Measurements from ENCODE around the gene DMAP1. TPM values are rescaled to one million over a fixed set of nuclear protein-coding genes. Genes with fewer than 3 reads are reported as not detected.

Gene DMAP1
- polyA plus RNA-seq, 4 donors = 34.7 to 80.8 (median 58.0) TPM

DNA sequence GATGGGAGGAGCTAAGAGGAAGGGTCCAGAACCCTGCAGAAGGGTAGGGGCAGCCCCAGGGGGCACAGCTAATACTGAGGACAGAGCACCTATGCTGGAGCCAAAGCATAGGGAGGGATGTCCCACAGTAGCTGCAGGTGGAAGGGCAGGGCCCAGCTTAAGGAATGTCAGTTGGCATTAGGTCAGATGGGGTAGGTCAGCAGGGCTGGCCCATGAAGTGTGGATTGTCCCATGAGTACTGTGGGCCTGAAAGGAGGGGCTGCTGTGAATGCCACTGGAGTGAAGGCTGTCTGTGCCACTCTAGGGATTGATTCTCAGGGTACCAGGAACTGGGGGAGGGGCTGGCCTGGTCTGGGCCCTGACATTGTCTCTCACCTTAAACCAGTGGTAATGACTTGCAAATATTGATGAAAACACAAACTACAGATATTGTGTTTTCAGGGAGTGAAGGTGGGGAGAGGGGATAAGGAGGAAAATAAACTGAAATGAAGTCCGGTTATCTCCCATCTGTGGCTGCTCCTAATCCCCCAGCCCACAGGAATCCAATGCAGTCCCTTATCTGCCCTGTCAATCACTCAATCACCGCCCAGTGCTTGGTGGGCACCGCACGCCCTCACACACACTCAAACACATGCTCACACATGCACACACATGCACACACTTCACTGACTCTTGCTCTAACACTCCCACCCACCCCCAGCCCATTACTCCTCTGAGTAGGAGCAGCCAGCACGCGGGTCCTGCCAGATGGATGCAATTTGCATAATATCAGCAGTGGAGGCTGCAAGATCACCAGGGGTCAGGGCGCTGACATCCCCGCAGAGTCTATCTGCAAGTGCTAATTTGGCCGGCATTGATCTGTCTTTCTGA, 27.8 kb downstream of the DMAP1 start:
- H3K4me3 ChIP-seq (ENCODE audit: low read depth in 1 of 3, low read length in 3 of 3) = no peak overlapping the region
- H3K27ac ChIP-seq (ENCODE audit: low read depth in 1 of 3, low read length in 2 of 3) = peak overlapping the region in 1 of 3 donors; percentile 63
- WGBS, 3 donors = 88 to 92% (median 89%) methylated on average over 9 of the region's 9 CpGs
- peaks cover 0 to 61% (median 0%) of the 10 kb centered on the region in 3 donors for H3K36me3 ChIP-seq (ENCODE audit: control insufficient read depth in 3 of 3, insufficient read depth in 2 of 3, low read depth in 1 of 3, low read length in 3 of 3)
- no peaks in the 10 kb centered on the region for H3K9me3 ChIP-seq (ENCODE audit: control insufficient read depth in 2 of 2, insufficient read depth in 1 of 2, low read depth in 1 of 2, low read length in 1 of 2)
- no peak for FAIRE-seq
- H3K4me1 ChIP-seq (ENCODE audit: control insufficient read depth in 3 of 3, insufficient read depth in 2 of 3, low read depth in 1 of 3, low read length in 2 of 3) = peaks cover 0 to 44% (median 0%) of the 10 kb centered on the region in 3 donors
- H3K27me3 ChIP-seq (ENCODE audit: control insufficient read depth in 3 of 3, insufficient read depth in 3 of 3, low read length in 3 of 3) = no peaks in the 10 kb centered on the region
- no peak for DNase-seq

DNA sequence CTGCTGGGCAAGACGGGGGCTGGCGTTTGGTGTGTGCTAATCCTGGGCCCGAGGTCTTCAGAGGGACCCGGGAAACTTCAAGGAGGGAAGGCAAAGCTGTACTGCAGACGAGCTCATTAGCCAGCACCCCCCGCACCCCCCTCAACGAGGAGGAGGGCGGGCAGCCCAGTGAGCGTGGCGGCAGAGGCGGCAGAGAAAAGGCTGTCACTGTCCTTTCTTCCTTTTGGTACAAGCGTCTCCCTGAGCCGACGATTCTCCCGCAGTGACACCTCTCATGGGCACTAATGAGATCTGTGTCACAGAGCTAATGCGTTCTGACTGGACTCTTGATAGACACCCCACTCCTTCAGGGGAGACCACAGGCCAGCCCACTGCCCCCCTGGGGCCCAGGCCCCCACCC, 29.5 kb downstream of the DMAP1 start:
- DNase-seq (no peak), FAIRE-seq (no peak)
- Histone ChIP-seq H3K4me3 (ENCODE audit: low read depth in 1 of 3, low read length in 3 of 3) (no peak overlapping the region), H3K27ac (ENCODE audit: low read depth in 1 of 3, low read length in 2 of 3) (no peak overlapping the region), H3K27me3 (ENCODE audit: control insufficient read depth in 3 of 3, insufficient read depth in 3 of 3, low read length in 3 of 3) (no peaks in the 10 kb centered on the region), H3K36me3 (ENCODE audit: control insufficient read depth in 3 of 3, insufficient read depth in 2 of 3, low read depth in 1 of 3, low read length in 3 of 3) (peaks cover 0 to 69% (median 0%) of the 10 kb centered on the region in 3 donors), H3K9me3 (ENCODE audit: control insufficient read depth in 2 of 2, insufficient read depth in 1 of 2, low read depth in 1 of 2, low read length in 1 of 2) (no peaks in the 10 kb centered on the region), H3K4me1 (ENCODE audit: control insufficient read depth in 3 of 3, insufficient read depth in 2 of 3, low read depth in 1 of 3, low read length in 2 of 3) (peaks cover 0 to 29% (median 0%) of the 10 kb centered on the region in 3 donors)
- WGBS, 3 donors = 85 to 94% (median 88%) methylated on average over 16 of the region's 16 CpGs

DNA sequence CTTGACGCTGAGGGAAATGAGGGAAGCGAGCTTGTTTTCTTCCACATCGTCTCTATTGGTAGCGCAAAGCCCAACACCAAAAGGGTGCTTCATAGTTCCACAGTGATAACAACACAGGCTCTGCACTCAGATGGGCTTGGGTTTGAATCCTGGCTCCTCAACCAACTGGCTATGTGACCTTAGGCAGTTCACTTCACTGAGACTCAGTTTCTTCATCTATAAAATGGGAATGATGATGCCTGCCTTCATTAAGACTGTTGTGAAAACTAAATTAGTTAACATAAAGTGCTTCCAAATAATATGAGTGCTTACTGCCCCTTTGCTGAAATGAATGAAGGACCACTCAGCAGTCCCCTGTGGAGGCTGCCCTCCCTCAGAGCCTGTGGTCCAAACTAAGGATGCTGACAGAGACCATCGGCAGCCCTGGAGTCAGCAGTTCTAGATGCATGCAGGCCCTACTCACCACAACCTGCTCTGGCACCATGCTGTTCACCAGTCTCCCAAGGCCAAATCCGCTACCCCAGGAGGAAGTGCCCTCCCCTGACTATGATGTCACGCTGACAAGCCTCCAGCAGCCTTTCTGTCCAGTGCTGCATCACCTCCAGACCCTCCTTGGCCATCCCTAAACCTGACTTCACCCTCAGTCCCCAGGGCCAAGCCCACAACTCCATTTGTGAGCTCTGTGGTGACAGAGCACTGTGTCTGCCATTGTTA, 30.7 kb downstream of the DMAP1 start:
- DNase-seq = no peak
- Histone ChIP-seq H3K4me1 (ENCODE audit: control insufficient read depth in 3 of 3, insufficient read depth in 2 of 3, low read depth in 1 of 3, low read length in 2 of 3) (peaks cover 0 to 17% (median 0%) of the 10 kb centered on the region in 3 donors), H3K4me3 (ENCODE audit: low read depth in 1 of 3, low read length in 3 of 3) (no peak overlapping the region), H3K27me3 (ENCODE audit: control insufficient read depth in 3 of 3, insufficient read depth in 3 of 3, low read length in 3 of 3) (no peaks in the 10 kb centered on the region), H3K27ac (ENCODE audit: low read depth in 1 of 3, low read length in 2 of 3) (no peak overlapping the region), H3K36me3 (ENCODE audit: control insufficient read depth in 3 of 3, insufficient read depth in 2 of 3, low read depth in 1 of 3, low read length in 3 of 3) (peaks cover 0 to 78% (median 0%) of the 10 kb centered on the region in 3 donors), H3K9me3 (ENCODE audit: control insufficient read depth in 2 of 2, insufficient read depth in 1 of 2, low read depth in 1 of 2, low read length in 1 of 2) (no peaks in the 10 kb centered on the region)
- whole genome bisulfite sequencing, 3 donors = 95 to 97% (median 97%) methylated on average over 7 of the region's 7 CpGs
- FAIRE-seq = no peak

DNA sequence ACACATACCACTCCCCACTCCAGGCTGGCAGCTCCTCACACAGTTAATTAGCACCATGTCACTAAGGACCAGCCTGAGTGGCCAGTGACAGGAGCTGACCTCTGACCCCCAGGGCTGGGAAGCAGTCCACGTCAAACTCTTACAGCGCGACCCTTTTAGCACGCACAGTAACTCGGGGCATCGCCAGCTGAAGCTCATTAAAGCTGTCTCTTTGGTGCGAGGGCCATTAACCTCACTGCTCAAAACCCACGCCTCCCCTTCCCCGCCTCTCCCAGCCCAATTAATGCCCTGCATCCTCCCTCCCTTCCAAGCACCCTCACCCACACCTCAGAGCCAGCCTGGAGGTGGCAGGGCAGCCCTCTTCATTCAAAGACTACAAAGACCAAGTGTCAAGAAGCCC, 31.7 kb downstream of the DMAP1 start:
- FAIRE-seq = no peak
- Histone ChIP-seq H3K27ac (ENCODE audit: low read depth in 1 of 3, low read length in 2 of 3) (no peak overlapping the region), H3K27me3 (ENCODE audit: control insufficient read depth in 3 of 3, insufficient read depth in 3 of 3, low read length in 3 of 3) (no peaks in the 10 kb centered on the region), H3K4me3 (ENCODE audit: low read depth in 1 of 3, low read length in 3 of 3) (no peak overlapping the region), H3K36me3 (ENCODE audit: control insufficient read depth in 3 of 3, insufficient read depth in 2 of 3, low read depth in 1 of 3, low read length in 3 of 3) (peaks cover 0 to 75% (median 0%) of the 10 kb centered on the region in 3 donors), H3K9me3 (ENCODE audit: control insufficient read depth in 2 of 2, insufficient read depth in 1 of 2, low read depth in 1 of 2, low read length in 1 of 2) (no peaks in the 10 kb centered on the region), H3K4me1 (ENCODE audit: control insufficient read depth in 3 of 3, insufficient read depth in 2 of 3, low read depth in 1 of 3, low read length in 2 of 3) (peaks cover 0 to 7% (median 0%) of the 10 kb centered on the region in 3 donors)
- 92 to 96% (median 94%) methylated on average over 9 of the region's 9 CpGs for WGBS, 3 donors
- DNase-seq = no peak

DNA sequence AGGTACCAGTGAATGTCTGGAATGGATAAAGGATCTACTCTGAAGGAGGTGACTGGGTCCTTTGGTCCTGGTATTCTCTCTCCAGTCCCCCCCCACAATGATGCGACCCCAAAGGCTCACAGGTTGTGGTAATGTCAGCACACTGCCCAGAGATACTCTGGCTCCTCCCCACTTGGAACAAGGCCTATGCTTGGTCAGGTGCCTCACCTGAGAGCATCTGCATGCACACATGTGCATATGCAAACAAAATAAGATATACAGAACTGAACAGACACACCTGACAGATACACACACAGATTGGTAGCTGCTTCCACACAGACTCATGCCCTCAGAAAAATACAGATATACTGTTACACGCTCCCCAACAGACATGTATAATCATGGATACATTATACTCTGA, 33.5 kb downstream of the DMAP1 start:
- peaks cover 0 to 77% (median 0%) of the 10 kb centered on the region in 3 donors for H3K36me3 ChIP-seq (ENCODE audit: control insufficient read depth in 3 of 3, insufficient read depth in 2 of 3, low read depth in 1 of 3, low read length in 3 of 3)
- H3K4me1 ChIP-seq (ENCODE audit: control insufficient read depth in 3 of 3, insufficient read depth in 2 of 3, low read depth in 1 of 3, low read length in 2 of 3) = peaks cover 0 to 8% (median 0%) of the 10 kb centered on the region in 3 donors
- WGBS, 3 donors = 89 to 99% (median 93%) methylated on average over 2 of the region's 2 CpGs
- H3K27ac ChIP-seq (ENCODE audit: low read depth in 1 of 3, low read length in 2 of 3) = no peak overlapping the region
- no peaks in the 10 kb centered on the region for H3K27me3 ChIP-seq (ENCODE audit: control insufficient read depth in 3 of 3, insufficient read depth in 3 of 3, low read length in 3 of 3)
- no peak overlapping the region for H3K4me3 ChIP-seq (ENCODE audit: low read depth in 1 of 3, low read length in 3 of 3)
- no peaks in the 10 kb centered on the region for H3K9me3 ChIP-seq (ENCODE audit: control insufficient read depth in 2 of 2, insufficient read depth in 1 of 2, low read depth in 1 of 2, low read length in 1 of 2)
- DNase-seq = peak in 1 of 2 donors; percentile 29
- FAIRE-seq = no peak

DNA sequence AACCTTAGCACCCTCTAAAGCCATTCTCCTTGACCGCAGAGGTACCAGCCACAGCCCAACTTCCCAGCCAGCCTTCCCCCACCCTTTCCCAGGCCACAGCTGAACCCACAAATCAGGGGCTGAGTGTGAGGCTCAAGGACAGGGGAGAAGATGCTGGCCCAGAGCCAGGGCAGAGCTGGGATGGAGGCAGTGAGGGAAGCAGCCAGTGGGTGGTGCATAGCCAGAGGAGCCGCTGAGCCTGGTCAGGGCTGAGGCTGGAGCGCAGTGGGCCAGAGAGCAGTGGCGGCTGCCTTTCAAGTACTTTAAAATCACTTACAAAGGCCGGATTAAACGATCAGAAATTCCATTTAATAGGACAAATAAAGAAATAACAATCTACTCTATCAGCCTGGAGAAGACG, 36.3 kb downstream of the DMAP1 start:
- DNase-seq = no peak
- Histone ChIP-seq H3K27me3 (ENCODE audit: control insufficient read depth in 3 of 3, insufficient read depth in 3 of 3, low read length in 3 of 3) (no peaks in the 10 kb centered on the region), H3K36me3 (ENCODE audit: control insufficient read depth in 3 of 3, insufficient read depth in 2 of 3, low read depth in 1 of 3, low read length in 3 of 3) (peaks cover 0 to 66% (median 0%) of the 10 kb centered on the region in 3 donors), H3K4me1 (ENCODE audit: control insufficient read depth in 3 of 3, insufficient read depth in 2 of 3, low read depth in 1 of 3, low read length in 2 of 3) (peaks cover 0 to 8% (median 0%) of the 10 kb centered on the region in 3 donors), H3K4me3 (ENCODE audit: low read depth in 1 of 3, low read length in 3 of 3) (no peak overlapping the region), H3K9me3 (ENCODE audit: control insufficient read depth in 2 of 2, insufficient read depth in 1 of 2, low read depth in 1 of 2, low read length in 1 of 2) (no peaks in the 10 kb centered on the region), H3K27ac (ENCODE audit: low read depth in 1 of 3, low read length in 2 of 3) (no peak overlapping the region)
- 78 to 89% (median 86%) methylated on average over 7 of the region's 7 CpGs for WGBS, 3 donors
- no peak for FAIRE-seq

DNA sequence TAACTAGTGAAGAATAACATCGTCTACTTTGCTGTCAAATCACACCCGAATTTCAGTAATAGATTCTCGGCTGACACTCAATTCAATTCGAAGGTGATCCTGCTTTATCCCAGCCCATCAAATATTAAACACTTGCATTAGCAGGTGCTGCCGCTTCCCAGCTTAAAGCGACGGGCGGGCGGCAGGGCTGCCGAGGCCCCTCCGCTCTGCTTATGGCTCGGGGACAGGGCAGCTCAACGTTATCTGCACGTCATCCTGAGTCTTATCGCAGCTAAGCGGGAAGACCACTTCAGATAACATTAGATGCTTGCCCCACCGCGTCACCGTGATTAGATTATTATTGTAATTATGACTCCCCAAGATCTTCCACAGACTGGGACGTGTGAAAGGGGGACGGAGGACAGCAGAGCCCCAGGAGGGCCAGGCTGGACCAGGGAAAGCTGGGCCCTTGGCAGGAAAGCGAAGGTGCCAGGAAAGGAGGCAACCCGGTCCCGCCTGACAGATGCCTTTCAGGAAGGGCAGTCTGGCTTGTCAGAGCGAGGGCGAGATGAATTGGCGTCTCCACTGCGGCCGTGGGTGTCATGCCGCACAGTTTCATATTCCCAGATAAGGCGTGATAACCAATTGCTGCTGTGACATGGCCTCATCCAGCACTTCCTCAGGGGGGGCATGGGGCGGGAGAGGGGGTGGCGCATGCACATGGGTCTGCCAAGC, 37.0 kb downstream of the DMAP1 start:
- Histone ChIP-seq H3K4me3 (ENCODE audit: low read depth in 1 of 3, low read length in 3 of 3) (no peak overlapping the region), H3K4me1 (ENCODE audit: control insufficient read depth in 3 of 3, insufficient read depth in 2 of 3, low read depth in 1 of 3, low read length in 2 of 3) (peaks cover 0 to 8% (median 0%) of the 10 kb centered on the region in 3 donors), H3K36me3 (ENCODE audit: control insufficient read depth in 3 of 3, insufficient read depth in 2 of 3, low read depth in 1 of 3, low read length in 3 of 3) (peaks cover 0 to 59% (median 0%) of the 10 kb centered on the region in 3 donors), H3K27me3 (ENCODE audit: control insufficient read depth in 3 of 3, insufficient read depth in 3 of 3, low read length in 3 of 3) (no peaks in the 10 kb centered on the region), H3K27ac (ENCODE audit: low read depth in 1 of 3, low read length in 2 of 3) (no peak overlapping the region), H3K9me3 (ENCODE audit: control insufficient read depth in 2 of 2, insufficient read depth in 1 of 2, low read depth in 1 of 2, low read length in 1 of 2) (no peaks in the 10 kb centered on the region)
- peak in 1 of 2 donors; percentile 53 for DNase-seq
- 40 to 79% (median 69%) methylated on average over 33 of the region's 33 CpGs for WGBS, 3 donors
- FAIRE-seq = no peak

DNA sequence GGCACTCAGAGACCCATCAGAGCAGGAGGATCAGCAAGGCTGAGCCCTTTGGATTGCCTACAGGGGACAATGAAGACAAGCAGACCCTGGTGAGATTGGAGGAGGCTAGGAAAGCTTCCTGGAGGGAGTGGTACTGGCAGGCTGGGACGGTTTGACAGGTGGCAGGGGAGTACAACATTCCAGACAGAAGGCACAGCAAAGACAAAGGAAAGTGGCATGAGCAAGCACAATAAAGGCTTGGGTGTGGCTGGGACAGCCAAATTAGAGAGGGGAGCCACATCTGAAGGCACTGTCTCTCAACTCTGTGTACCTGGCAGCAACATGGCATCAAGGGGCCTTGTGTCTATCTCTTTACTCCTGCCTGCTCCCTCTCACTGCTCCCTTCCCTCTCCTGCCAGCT, 38.2 kb downstream of the DMAP1 start:
- DNase-seq (no peak), FAIRE-seq (no peak)
- no peaks in the 10 kb centered on the region for H3K9me3 ChIP-seq (ENCODE audit: control insufficient read depth in 2 of 2, insufficient read depth in 1 of 2, low read depth in 1 of 2, low read length in 1 of 2)
- H3K27ac ChIP-seq (ENCODE audit: low read depth in 1 of 3, low read length in 2 of 3) = no peak overlapping the region
- H3K4me1 ChIP-seq (ENCODE audit: control insufficient read depth in 3 of 3, insufficient read depth in 2 of 3, low read depth in 1 of 3, low read length in 2 of 3) = peaks cover 0 to 8% (median 0%) of the 10 kb centered on the region in 3 donors
- 31 to 76% (median 33%) methylated on average over 1 of the region's 1 CpG for WGBS, 3 donors
- H3K4me3 ChIP-seq (ENCODE audit: low read depth in 1 of 3, low read length in 3 of 3) = no peak overlapping the region
- H3K36me3 ChIP-seq (ENCODE audit: control insufficient read depth in 3 of 3, insufficient read depth in 2 of 3, low read depth in 1 of 3, low read length in 3 of 3) = peaks cover 0 to 60% (median 0%) of the 10 kb centered on the region in 3 donors
- H3K27me3 ChIP-seq (ENCODE audit: control insufficient read depth in 3 of 3, insufficient read depth in 3 of 3, low read length in 3 of 3) = no peaks in the 10 kb centered on the region
